DMS114 treated with DMSO at 0.1 percent for 48 hours (cell line): ENCODE results near the gene CDK6.
"Not testable (repeated sequence)": the region's sequence is repeated elsewhere in the genome, so short reads cannot be mapped to it uniquely, and the experiment has no call there.

ENCODE experiments used
- DNase-seq: peaks from one replicate; lab custom pipeline; 2025; ENCODE audit not compliant: unreplicated experiment; lab: John Stamatoyannopoulos, UW

CDK6 gene

DNA sequence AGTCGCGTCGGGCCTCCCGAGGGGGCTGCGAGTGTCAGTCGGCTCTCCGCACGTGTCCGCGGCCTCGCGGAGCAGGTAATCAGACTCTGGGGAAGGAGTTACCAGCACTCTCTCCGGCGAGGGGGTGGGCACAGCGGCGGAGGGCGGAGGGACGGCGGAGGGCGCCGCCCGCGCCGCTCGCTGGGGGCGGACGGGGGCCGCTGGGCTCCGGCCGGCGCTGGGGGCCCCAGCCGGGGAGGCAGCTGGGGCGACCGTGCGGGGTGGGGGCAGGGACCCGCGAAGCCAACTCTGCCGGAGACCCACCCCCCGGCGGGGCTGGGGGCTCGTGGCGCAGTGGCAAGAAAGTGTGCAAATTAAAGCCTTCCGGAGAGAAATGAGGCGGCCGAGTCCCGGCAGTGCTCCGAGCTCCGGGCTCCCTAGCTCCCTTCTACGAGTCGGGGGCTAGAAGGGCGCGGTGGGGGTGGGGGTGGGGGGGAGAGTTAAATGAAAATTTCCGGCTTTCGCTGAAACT, at the start of gene CDK6:
Gene CDK6, minus strand, starts transcription at position 85 of the 511 bp plus-strand sequence. CDS start 3,250 bp downstream, outside the sequence.
- peak; percentile 12 for DNase-seq

DNA sequence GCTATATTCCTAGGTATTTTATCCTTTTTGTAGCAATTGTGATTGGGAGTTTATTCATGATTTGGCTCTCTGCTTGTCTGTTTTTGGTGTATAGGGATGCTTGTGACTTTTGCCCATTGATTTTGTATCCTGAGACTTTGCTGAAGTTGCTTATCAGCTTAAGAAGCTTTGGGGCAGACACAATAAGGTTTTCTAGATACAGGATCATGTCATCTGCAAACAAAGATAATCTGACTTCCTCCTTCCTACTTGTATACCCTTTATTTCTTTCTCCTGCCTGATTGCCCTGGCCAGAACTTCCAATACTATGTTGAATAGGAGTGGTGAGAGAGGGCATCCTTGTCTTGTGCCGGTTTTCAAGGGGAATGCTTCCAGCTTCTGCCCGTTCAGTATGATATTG, 49.7 kb upstream of the CDK6 start:
- not testable (repeated sequence) for DNase-seq

DNA sequence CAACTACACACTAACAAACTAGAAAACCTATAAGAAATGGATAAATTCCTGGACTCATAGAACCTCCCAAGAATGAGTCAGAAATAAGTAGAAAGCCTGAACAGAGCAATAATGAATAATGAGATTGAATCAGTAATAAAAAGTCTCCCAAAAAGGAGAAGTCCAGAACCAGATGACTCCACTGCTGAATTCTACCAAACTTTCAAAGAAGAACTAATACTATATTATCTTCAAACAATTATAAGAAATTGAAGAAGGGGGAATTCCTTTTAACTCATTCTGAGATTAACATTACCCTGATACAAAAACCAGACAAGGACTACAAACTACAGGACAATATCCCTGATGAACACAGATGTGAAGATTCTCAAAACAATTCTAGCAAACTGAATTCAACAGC, 47.8 kb upstream of the CDK6 start:
- DNase-seq, result no peak

- DNase-seq, result no peak
Measured at GRCh38 chr7:92882760-92883159, 46.4 kb upstream of the CDK6 start.

- DNase-seq, result no peak
Measured at GRCh38 chr7:92881091-92881485, 44.7 kb upstream of the CDK6 start.

DNA sequence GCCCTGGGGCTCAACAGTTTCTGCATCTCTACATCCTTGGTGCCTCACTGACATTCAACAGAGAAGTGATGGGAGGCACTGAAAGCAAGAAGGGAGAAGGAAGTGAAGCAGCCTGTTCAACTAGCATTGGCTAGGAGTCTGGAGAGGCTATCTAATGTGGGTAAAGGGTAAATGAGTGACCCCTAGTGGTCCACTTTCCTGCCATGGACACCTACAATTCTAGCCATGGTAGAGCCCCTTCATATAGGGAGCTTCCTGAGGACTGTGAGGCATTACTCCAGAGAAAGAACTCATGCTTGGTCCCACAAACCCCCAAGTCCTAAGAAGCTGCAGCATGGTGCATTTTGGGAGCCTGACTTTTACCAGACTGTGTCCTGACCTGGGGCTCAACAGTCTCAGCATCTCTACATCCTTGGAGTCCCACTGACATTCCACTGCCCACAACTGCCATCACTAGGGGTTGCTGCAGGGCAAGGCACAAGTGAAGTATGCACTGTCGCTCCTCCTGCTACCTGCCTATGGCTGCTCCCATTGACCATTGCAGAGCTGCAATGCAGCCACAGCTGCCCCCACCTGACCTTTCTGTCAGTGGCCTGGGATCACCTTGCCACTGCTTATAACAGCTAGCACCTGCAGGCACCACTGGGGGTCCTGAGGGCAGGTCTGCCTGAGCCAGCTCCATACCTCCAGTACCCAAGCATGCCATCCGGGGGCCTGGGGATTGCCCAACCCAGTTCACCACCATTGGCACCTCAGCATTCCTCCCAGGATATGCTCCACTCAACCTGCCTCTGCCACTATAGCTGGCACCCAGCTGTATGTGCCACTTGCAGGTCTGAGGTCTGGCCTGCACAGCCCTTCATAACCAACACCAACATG, 44.1 kb upstream of the CDK6 start:
- no peak for DNase-seq

- DNase-seq, result no peak
Measured at GRCh38 chr7:92877367-92877766, 41.0 kb upstream of the CDK6 start.

- DNase-seq, result no peak
Measured at GRCh38 chr7:92876836-92877235, 40.5 kb upstream of the CDK6 start.

DNA sequence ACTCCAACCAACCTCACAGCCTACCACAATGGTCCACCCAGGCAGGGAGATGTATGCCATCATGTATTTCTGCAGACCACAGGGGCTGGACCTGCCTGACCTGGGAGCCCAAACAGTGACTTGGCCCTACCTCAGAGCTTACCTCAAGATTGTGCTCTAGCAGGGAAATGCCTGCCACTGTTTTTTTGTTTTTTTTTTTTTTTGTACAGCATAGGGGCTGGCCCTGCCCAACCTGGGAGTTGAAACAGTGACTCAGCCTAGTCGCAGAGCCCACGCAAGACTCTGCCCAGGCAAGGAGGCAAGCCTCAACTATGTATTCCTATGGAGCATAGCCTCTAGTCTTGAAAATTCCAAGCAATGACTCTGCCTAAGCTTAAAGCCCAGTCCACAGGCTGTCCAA, 39.3 kb upstream of the CDK6 start:
- DNase-seq, result no peak

- no peak for DNase-seq
Measured at GRCh38 chr7:92875173-92875572, 38.8 kb upstream of the CDK6 start.

DNA sequence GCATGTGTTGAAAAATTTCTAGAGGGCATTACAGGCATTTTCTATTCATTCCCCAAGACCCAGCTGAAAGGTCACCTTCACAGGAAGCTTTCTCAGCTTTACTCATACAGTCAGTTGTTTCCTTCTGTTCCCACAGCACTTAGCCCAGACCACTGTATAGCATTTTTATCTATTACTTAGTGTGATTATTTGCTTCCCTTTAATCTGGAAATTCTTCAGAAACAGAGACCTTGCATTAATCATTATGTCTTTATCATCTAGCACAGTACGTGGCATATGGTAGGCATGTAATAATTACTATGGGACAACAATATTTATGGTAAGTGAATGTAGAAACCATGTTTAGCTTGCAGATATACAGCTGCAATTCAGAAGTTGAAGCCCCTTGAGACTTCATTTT, 38.2 kb upstream of the CDK6 start:
- DNase-seq, result no peak

GRCh38 chr7:92873776-92874175, 37.4 kb upstream of the CDK6 start:
- DNase-seq, result no peak

DNA sequence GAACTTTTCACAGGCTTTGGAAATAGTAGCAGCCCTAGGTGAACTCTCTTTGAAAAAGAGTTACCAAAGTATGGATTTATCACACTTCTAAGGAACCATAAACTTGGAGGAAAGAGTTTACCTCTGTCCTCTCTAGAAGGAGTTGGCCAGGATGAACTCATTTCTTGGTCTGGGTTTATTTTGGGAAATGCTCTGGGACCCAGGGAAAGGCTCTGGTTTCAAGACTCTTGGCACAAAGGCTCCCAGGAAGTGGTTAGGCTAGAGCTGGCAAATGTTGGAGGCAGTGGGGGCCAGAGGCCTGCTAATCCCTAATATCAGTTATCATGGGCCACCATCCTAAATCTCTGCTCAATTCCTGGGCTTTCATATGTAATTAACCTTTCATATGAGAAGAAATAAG, 36.3 kb upstream of the CDK6 start:
- DNase-seq, result no peak

- no peak for DNase-seq
Measured at GRCh38 chr7:92868683-92869293, 32.4 kb upstream of the CDK6 start.

- not testable (repeated sequence) for DNase-seq
Measured at GRCh38 chr7:92864169-92864568, 27.8 kb upstream of the CDK6 start.

- no peak for DNase-seq
Measured at GRCh38 chr7:92856436-92856835, 20.1 kb upstream of the CDK6 start.

- DNase-seq, result no peak
Measured at GRCh38 chr7:92854501-92855238, 18.3 kb upstream of the CDK6 start.

DNA sequence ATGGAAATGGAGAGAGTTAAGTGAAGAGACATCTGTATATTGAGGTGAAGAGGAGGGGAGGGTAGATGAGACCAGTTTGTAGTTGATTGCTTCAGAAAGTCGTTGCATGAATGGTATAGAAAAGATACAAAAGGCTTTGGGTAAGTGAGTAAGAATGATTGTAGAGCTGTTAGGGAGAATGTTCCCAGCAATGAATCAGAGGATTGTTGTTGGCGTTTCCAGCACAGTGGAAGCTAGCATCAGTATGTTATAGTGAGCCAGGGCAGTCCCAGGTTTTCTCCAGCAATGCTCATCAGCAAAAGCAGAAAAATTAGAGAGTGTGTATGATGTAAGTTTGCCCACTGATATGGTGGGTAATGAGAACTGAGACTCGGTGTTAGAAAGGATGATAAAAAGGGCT, 15.4 kb upstream of the CDK6 start:
- no peak for DNase-seq

DNA sequence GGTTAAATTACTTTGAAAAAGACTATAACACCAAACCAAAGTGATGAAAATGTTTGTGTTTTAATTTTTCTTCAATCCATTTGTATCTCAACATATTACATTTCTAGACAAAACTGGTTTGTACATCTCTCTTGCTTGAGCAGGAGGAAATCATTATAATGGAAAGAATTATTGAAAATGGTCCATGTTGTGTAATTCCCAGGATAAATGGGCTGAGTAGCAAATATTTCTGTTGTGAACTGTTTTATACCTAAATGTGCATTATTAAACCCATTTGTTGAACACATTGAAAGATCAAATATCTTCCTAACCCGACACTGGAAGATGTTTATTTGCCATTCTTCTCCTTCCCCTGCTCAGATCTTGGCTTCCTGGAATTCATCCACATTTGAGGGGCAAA, 14.1 kb upstream of the CDK6 start:
- DNase-seq, result no peak

DNA sequence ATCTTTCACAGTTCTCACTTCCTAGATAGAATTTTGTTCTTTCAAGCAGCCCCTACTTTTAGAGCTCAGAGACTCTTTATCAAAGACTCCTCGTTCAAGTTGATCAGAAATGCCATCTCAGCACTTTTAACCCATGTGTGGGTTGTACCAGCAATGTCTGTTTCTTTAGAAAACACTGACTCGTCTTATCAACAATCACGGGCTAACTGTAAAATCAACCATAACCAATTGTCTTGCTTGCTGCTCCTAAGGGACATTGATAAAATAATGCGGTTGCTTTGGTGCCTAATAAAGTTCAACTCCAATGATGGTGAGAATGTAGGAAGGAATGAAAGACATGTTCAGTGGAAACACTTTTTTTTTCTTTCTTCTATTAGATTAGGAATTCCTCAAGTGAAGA, 12.9 kb upstream of the CDK6 start:
- DNase-seq, result no peak

- DNase-seq, result no peak
Measured at GRCh38 chr7:92848851-92849250, 12.5 kb upstream of the CDK6 start.

GRCh38 chr7:92848441-92848840, 12.1 kb upstream of the CDK6 start:
- DNase-seq, result no peak
